ENCODE measurements around the gene ANK2. TPM values are rescaled to one million over a fixed set of nuclear protein-coding genes. Genes with fewer than 3 reads are reported as not detected.
"Not testable (repeated sequence)": the region's sequence is repeated elsewhere in the genome, so short reads cannot be mapped to it uniquely, and the experiment has no call there.

Gene ANK2
- total and polyA plus RNA-seq, 2 of the 13 experiments (the other 11 are each of a cell fraction or from before 2014, with no cell fraction given), result 2.7 to 15.1 TPM

GRCh38 chr4:113065629-113066028 is 16.2 kb downstream of the ANK2 start:
- H3K27ac ChIP-seq (ENCODE audit: extremely low read length, insufficient read depth, low read length), result no peak overlapping the region
- no peak overlapping the region for H3K9ac ChIP-seq (ENCODE audit: insufficient read depth, low read depth, low read length)
- in situ Hi-C loops (cut with HindIII; ENCODE audit: extremely low pct_ligation_motif_present, low pct_unique_long_range_greater_than_20kb) (no loop called here), intact Hi-C loops (cut with micrococcal nuclease; ENCODE audit: unreplicated experiment) (no loop called here)
- CTCF ChIA-PET (ENCODE audit: low intra/inter-chr PET ratio, low total read pairs), result no interaction called here
- POLR2A ChIA-PET, result no interaction called here
- H3K27me3 ChIP-seq (ENCODE audit: control insufficient read depth in 1 of 2, insufficient read depth in 2 of 2, low read length in 2 of 2), result peaks cover 0 to 3% of the 10 kb centered on the region in 2 experiments; a peak in 2 of 5 replicates
- ATAC-seq, result no peak
- DNase-seq (ENCODE audit: low spot score), result no peak
- H4K20me1 ChIP-seq (ENCODE audit: insufficient read depth, low read length), result no peaks in the 10 kb centered on the region
- no peaks in the 10 kb centered on the region for H3K79me2 ChIP-seq (ENCODE audit: insufficient read depth, low read length)
- BruUV-seq (replicated peaks), result no TSS peak
- H3K4me3 ChIP-seq (replicated peaks in 1 of 3; ENCODE audit: insufficient read depth in 1 of 3, low read depth in 2 of 3, low read length in 3 of 3), result no peak overlapping the region
- no peaks in the 10 kb centered on the region for H3K9me3 ChIP-seq (ENCODE audit: low read length)
- TF ChIP-seq HDAC2 (CRISPR knock-in tag; IDR thresholded peaks at IDR 0.05) (no peak), NR2C2 (CRISPR knock-in tag; IDR thresholded peaks at IDR 0.05; ENCODE audit: borderline replicate concordance) (no peak)
- no peaks in the 10 kb centered on the region for H3K4me1 ChIP-seq (ENCODE audit: insufficient read depth, low read length)
- no peak overlapping the region for H3K4me2 ChIP-seq (ENCODE audit: low read depth, low read length)
- no peak for FAIRE-seq
- H3K36me3 ChIP-seq (replicated peaks in 1 of 2; ENCODE audit: control insufficient read depth in 1 of 2, insufficient read depth in 2 of 2, low read length in 2 of 2), result no peaks in the 10 kb centered on the region
- WGBS (ENCODE audit: low lambda C conversion rate), result 0% methylated on average over 3 of the region's 3 CpGs
- no peak overlapping the region for H2AFZ ChIP-seq (ENCODE audit: low read length)

GRCh38 chr4:113068771-113069170 is 19.3 kb downstream of the ANK2 start:
- H4K20me1 ChIP-seq (ENCODE audit: insufficient read depth, low read length); ATAC-seq; BruUV-seq (replicated peaks); FAIRE-seq; POLR2A ChIA-PET; H3K4me2 ChIP-seq (ENCODE audit: low read depth, low read length); CTCF ChIA-PET (ENCODE audit: low intra/inter-chr PET ratio, low total read pairs); H3K27me3 ChIP-seq (ENCODE audit: control insufficient read depth in 1 of 2, insufficient read depth in 2 of 2, low read length in 2 of 2); H3K9ac ChIP-seq (ENCODE audit: insufficient read depth, low read depth, low read length); H2AFZ ChIP-seq (ENCODE audit: low read length); DNase-seq (ENCODE audit: low spot score); intact Hi-C loops (cut with micrococcal nuclease; ENCODE audit: unreplicated experiment); H3K79me2 ChIP-seq (ENCODE audit: insufficient read depth, low read length); H3K27ac ChIP-seq (ENCODE audit: extremely low read length, insufficient read depth, low read length); H3K9me3 ChIP-seq (ENCODE audit: low read length); H3K36me3 ChIP-seq (replicated peaks in 1 of 2; ENCODE audit: control insufficient read depth in 1 of 2, insufficient read depth in 2 of 2, low read length in 2 of 2); in situ Hi-C loops (cut with HindIII; ENCODE audit: extremely low pct_ligation_motif_present, low pct_unique_long_range_greater_than_20kb); H3K4me3 ChIP-seq (replicated peaks in 1 of 3; ENCODE audit: insufficient read depth in 1 of 3, low read depth in 2 of 3, low read length in 3 of 3); H3K4me1 ChIP-seq (ENCODE audit: insufficient read depth, low read length): not testable (repeated sequence)
- 48% methylated on average over 3 of the region's 3 CpGs for WGBS (ENCODE audit: low lambda C conversion rate)
